H54 (cell line): ENCODE data around the gene MADD.

Source experiments
- DNase-seq: peaks from one replicate; pipeline ENCODE4 v3.0.0; 2011; ENCODE audit warnings: low spot score, mixed read lengths; ENCODE audit not compliant: insufficient read length
- FAIRE-seq: peaks from 3 replicates; lab custom pipeline; 2011; peaks lifted over from hg19 to GRCh38; lab: Jason Lieb, UNC
- POLR2A ChIP-seq: IDR thresholded peaks from 2 replicates; pipeline ENCODE4 v1.6.1; 2011; ENCODE audit warnings: low read depth, mild to moderate bottlenecking, low read length

Gene MADD

GRCh38 chr11:47337229-47337924 lies 67.4 kb downstream of the MADD start:
- no peak for FAIRE-seq
- DNase-seq: no peak
- no peak for TF ChIP-seq POLR2A

DNA sequence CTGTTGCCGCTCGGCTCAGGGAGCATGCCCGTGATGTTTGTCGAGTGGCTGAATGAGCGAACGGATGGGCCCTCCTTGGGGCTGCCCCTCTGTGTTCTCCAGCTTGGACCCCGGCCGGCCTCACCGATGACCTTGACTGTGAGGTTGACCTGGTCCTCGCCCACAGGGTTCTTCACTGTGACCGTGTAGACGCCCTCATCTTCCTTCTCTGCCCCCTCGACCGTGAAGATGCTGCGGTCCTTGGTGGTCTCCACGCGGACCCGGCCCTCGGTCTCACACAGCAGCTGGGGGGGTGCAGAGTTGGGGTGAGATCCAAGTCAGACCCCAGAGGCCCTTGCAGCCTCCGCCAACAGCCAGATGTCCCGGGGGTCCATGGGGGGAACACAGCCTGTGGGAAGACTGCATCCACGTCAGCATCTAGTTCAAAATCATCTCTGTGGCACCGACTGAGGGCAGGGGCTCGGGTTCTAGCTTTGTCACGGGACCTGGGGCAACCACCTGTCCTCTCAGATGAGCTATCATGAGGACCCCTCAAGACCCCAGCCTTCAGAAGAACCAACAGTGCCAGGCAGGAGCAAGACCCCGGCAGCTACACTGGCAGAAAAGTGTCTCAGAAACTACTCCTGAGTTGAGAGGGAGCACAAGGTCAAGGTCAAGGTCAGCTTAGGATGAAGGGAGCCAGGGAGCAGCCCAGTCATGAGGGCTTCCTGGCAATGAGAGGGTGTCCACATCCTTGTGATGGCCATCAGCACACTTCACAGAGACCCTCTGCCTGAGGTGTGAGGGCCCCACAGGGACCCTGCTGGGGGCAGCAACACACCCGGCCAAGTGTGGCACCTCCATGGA lies 68.7 kb downstream of the MADD start:
- DNase-seq: no peak
- no peak for FAIRE-seq
- no peak for TF ChIP-seq POLR2A

DNA sequence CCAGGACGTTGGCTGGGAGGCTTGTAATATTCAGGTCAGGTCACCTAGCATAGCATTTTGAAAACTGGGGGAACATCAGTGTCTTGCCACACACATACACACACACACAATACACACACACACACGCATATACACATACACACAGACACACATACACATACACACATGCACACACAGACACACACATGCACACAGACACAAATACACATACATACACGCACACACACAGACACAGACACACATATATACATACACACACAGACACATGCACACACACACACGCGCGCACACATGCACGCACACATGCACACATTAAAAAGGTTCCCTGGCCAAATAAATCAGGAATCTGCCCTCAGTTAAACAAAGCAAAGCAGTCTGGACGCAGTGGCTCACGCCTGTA lies 70.1 kb downstream of the MADD start:
- no peak for FAIRE-seq
- no peak for TF ChIP-seq POLR2A

DNA sequence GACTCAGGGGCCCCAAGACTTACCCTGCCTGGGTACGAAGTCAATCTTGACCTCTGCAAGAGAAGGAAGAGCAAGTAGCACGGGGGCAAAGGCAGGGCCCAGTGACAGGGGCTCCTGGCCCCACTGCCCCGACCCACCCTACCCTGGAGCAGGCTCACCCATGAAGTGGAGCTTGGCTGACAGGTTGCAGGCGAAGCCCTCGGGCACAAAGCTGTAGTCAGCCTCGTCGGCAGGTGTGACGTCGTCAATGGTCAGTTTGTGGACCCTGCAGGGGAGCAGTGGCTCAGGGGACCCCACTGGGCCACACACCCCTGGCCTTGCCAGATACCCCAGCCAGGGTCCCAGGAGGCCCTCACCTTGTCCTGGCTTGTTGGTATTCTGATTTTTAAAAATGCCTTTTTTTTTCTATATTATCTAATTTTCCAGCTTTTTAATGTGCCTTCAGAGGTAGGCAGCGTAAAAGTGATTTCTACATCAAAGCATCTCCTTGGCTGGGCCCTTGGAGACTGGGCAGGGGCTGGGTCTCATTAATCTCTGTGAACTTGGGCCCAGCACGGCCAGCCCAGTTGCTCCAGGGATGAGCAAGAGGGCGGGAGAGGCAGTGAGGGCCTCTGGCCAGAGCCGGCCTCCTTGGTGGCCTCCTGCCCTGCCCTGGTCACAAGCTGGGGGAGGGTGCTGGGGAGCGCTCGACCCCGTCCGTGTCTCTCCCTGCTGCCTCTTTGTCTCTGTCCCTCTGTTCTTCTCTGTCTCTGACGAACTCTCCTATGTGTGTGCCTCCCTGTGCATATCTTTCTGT lies 71.2 kb downstream of the MADD start:
- FAIRE-seq: no peak
- TF ChIP-seq POLR2A: no peak
- DNase-seq: no peak

More for the DNA sequence above, 70.1 kb downstream of the MADD start:
- DNase-seq: no peak

- DNase-seq (no peak), FAIRE-seq (no peak)
- no peak for TF ChIP-seq POLR2A
Measured at GRCh38 chr11:47342036-47342803, 72.3 kb downstream of the MADD start.

- DNase-seq (no peak), FAIRE-seq (no peak)
- no peak for TF ChIP-seq POLR2A
Measured at GRCh38 chr11:47342854-47343253, 72.9 kb downstream of the MADD start.

GRCh38 chr11:47345890-47346563 lies 76.1 kb downstream of the MADD start:
- DNase-seq (no peak), FAIRE-seq (no peak)
- no peak for TF ChIP-seq POLR2A

- no peak for FAIRE-seq
- no peak for DNase-seq
- TF ChIP-seq POLR2A: no peak
Measured at GRCh38 chr11:47347137-47347536, 77.2 kb downstream of the MADD start.

DNA sequence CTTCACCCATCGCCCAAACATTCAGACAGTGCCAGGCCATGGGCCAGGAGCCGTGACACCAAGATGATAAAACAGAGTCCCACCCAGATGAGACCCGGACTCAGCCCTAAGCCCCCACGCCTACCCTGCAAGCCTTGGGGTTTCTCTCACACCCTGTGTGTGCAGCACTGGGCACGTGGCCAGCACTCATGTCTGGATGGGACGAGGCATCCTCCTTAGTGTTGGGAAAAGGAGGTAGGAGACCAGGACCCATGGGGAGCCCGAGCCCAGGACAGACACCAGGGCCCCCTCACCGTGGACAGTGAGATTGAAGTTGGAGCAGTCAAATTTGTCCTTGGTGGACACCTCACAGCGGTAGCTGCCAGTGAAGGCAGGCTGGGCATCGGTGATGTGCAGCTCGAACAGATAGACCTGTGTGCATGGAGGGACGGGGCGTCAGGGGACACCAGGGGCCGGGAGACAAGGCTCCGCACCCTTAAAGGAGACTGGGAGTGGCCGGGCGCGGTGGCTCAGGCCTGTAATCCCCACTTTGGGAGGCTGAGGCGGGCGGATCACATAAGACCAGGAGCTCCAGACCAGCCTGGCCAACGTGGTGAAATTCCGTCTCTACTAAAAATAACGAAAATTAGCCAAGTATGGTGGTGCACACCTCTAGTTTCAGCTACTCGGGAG lies 78.3 kb downstream of the MADD start:
- no peak for FAIRE-seq
- TF ChIP-seq POLR2A: no peak
- DNase-seq: no peak

- FAIRE-seq: no peak
- peak; percentile 62 for DNase-seq
Measured at GRCh38 chr11:47348859-47349258, 78.9 kb downstream of the MADD start.

DNA sequence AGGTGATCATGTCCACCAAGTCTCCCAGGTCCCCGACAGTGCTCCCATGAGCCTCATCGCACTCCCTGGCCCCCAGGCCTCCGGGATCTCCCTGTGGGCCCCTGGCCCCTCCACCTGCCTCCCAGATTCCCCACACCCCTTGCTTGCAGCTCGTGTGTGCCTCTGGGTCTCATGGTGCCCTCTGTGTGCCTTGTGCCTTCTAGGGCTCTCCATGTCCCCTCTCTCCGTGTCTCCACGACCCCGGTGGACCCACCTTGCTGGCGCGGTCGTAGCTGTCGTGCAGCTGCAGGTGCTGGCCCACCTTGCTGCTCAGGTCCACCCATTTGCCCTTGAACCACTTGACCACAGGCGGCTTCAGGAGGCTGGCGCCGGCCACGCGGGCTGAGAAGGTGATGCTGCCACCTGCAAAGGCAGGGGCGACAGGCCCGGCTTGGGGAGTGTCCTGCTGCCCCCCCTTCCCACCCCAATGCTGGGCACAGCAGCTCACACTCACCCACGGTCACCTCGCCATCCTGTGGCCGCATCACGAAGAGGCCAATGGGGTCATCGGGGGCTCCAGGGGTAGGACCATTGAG lies 79.7 kb downstream of the MADD start:
- DNase-seq: no peak
- TF ChIP-seq POLR2A: no peak

More at GRCh38 chr11:47348859-47349258, 78.9 kb downstream of the MADD start:
- no peak for TF ChIP-seq POLR2A

DNA sequence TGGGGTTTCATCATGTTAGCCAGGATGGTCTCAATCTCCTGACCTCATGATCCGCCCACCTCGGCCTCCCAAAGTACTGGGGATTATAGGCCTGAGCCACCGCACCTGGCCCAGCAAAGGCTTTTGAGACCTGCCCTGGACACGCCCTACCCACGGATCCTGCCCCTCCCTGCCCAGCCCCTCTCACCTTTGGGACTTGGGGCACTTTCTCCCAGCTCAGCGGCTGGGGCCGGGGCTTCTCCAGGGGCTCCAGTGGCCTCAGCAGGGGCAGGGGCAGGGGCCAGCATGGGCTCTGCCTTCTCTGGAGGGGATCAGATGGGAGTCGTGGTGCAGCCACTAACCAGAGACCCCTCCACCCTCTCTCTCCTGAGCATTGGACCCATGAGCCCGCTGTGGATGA lies 80.4 kb downstream of the MADD start:
- FAIRE-seq (no peak), DNase-seq (no peak)
- TF ChIP-seq POLR2A: no peak

More for the DNA sequence above, 79.7 kb downstream of the MADD start:
- FAIRE-seq: no peak
